Neural crest cell (in vitro differentiated cells): ENCODE results near the gene PLD6. TPM values are rescaled to one million over a fixed set of nuclear protein-coding genes. Genes with fewer than 3 reads are reported as not detected.

Experiments
- DNase-seq: peaks from one replicate; pipeline ENCODE4 v3.0.0; 2021; ENCODE audit warnings: low read depth, mixed read lengths, low spot score
- H3K27ac Mint-ChIP-seq: one replicate; pipeline ENCODE4 v1.8.0; 2021; ENCODE audit warnings: mild to moderate bottlenecking, mixed read lengths; ENCODE audit not compliant: unreplicated experiment
- H3K27me3 Mint-ChIP-seq: 2 replicates; pipeline ENCODE4 v1.8.0; 2021; ENCODE audit warnings: low read depth, mild to moderate bottlenecking, mixed read lengths
- H3K36me3 Mint-ChIP-seq: 2 replicates; pipeline ENCODE4 v1.8.0; 2021; ENCODE audit warnings: low read depth, mild to moderate bottlenecking, mixed read lengths
- H3K4me1 Mint-ChIP-seq: 2 replicates; pipeline ENCODE4 v1.8.0; 2021; ENCODE audit warnings: mixed read lengths
- H3K4me3 Mint-ChIP-seq: one replicate; pipeline ENCODE4 v1.8.0; 2021; ENCODE audit warnings: mild to moderate bottlenecking, mixed read lengths
- H3K9me3 Mint-ChIP-seq: 2 replicates; pipeline ENCODE4 v1.8.0; 2021; ENCODE audit warnings: mixed read lengths
- total RNA-seq: library from RNA; stranded (reverse); gene quantifications from 2 replicates; pipeline ENCODE4 v1.2.1, GENCODE V29; 2021
- TF ChIP-seq, protein P1 (sequence below): fragments of 200-600 bp; sonication (generic); conservative IDR thresholded peaks from 2 replicates; pipeline ENCODE4 v1.5.0; 2021; ENCODE audit warnings: antibody characterized with exemption, mild to moderate bottlenecking

PLD6 gene
- total RNA-seq, 1 donor from 2014 or later, result 0.23 TPM

DNA sequence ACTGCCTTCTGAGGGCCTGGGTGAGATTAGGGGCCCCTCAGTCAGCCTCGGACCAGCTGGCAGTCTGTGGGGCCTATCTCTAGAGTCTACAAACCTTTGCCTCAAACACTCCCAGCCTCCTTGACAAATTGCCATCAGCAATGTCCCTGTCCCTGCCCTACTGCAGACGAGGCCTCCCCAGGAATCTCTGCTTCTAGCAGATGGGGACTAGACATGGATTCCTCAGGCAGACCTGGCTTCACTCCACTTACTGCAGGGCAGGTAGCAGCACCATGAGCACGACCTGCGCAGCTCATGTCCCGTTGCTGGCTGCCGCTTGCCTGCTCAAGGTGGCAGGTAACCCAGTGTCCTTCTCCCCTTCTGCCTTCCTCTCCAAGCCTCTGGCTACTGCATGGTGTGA lies 49.1 kb downstream of the PLD6 start:
- no peaks in the 10 kb centered on the region for H3K27me3 Mint-ChIP-seq
- DNase-seq, result no peak
- no peak overlapping the region for H3K4me3 Mint-ChIP-seq
- TF ChIP-seq, protein P1, sequence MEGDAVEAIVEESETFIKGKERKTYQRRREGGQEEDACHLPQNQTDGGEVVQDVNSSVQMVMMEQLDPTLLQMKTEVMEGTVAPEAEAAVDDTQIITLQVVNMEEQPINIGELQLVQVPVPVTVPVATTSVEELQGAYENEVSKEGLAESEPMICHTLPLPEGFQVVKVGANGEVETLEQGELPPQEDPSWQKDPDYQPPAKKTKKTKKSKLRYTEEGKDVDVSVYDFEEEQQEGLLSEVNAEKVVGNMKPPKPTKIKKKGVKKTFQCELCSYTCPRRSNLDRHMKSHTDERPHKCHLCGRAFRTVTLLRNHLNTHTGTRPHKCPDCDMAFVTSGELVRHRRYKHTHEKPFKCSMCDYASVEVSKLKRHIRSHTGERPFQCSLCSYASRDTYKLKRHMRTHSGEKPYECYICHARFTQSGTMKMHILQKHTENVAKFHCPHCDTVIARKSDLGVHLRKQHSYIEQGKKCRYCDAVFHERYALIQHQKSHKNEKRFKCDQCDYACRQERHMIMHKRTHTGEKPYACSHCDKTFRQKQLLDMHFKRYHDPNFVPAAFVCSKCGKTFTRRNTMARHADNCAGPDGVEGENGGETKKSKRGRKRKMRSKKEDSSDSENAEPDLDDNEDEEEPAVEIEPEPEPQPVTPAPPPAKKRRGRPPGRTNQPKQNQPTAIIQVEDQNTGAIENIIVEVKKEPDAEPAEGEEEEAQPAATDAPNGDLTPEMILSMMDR, result no peak
- H3K9me3 Mint-ChIP-seq, result no peaks in the 10 kb centered on the region
- peak overlapping the region; percentile 75 for H3K27ac Mint-ChIP-seq
- peaks cover 14% of the 10 kb centered on the region for H3K36me3 Mint-ChIP-seq
- no peaks in the 10 kb centered on the region for H3K4me1 Mint-ChIP-seq

DNA sequence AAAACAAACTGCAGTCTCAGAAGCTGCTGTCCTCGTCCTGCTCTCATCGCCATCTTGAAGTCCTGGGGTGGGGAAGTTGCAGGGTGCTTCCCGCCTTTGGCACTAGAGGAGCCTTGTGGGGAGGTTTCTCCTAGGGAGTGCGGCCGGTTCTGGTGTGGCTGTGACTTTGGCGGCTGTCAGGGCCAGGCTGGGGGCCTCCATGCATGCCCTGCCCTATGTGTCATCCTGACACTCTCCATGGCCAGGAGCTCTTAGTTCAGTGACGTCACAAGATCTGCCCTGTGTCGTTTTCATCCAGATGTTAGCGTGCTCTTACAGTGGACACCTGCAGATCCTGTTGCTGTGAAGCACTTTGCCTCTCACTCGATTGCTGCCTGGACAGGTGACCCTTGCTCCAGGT lies 49.6 kb downstream of the PLD6 start:
- no peak for DNase-seq
- Mint-ChIP-seq H3K4me1 (no peaks in the 10 kb centered on the region), H3K4me3 (no peak overlapping the region), H3K27me3 (no peaks in the 10 kb centered on the region), H3K27ac (no peak overlapping the region), H3K9me3 (no peaks in the 10 kb centered on the region), H3K36me3 (peaks cover 14% of the 10 kb centered on the region)
- TF ChIP-seq, protein P1, result no peak

DNA sequence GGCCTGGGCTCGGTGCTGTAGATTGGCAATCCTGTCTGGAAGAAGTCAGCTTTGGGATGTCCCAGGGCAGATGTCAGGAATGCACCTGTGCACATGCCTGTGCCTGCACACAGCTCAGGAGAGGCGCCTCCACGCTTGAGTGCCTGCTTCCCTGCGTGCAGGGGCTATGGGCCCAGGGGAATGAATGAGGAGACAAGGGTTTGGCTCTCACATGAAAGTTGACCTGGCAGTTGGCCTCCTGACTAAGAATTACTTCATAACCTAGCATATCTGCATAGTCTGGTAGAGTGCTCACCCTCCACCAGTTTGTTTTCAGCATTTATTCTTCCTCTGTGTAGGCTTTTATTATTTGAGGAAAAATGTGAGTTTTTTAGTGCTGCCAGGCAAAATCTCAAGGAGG lies 50.0 kb downstream of the PLD6 start:
- Mint-ChIP-seq H3K36me3 (peaks cover 14% of the 10 kb centered on the region), H3K9me3 (no peaks in the 10 kb centered on the region), H3K4me3 (no peak overlapping the region), H3K27ac (no peak overlapping the region), H3K4me1 (no peaks in the 10 kb centered on the region), H3K27me3 (no peaks in the 10 kb centered on the region)
- no peak for DNase-seq
- TF ChIP-seq, protein P1, result no peak

GRCh38 chr17:17155568-17155967 lies 50.6 kb downstream of the PLD6 start:
- Mint-ChIP-seq H3K36me3 (peaks cover 14% of the 10 kb centered on the region), H3K9me3 (no peaks in the 10 kb centered on the region), H3K4me3 (no peak overlapping the region), H3K4me1 (no peaks in the 10 kb centered on the region), H3K27ac (no peak overlapping the region), H3K27me3 (no peaks in the 10 kb centered on the region)
- TF ChIP-seq, protein P1, result no peak
- no peak for DNase-seq

- no peaks in the 10 kb centered on the region for H3K4me1 Mint-ChIP-seq
- no peak for DNase-seq
- H3K4me3 Mint-ChIP-seq, result no peak overlapping the region
- no peak overlapping the region for H3K27ac Mint-ChIP-seq
- H3K9me3 Mint-ChIP-seq, result no peaks in the 10 kb centered on the region
- TF ChIP-seq, protein P1, result no peak
- H3K27me3 Mint-ChIP-seq, result no peaks in the 10 kb centered on the region
- peaks cover 17% of the 10 kb centered on the region for H3K36me3 Mint-ChIP-seq
These were observed 51.2 kb downstream of the PLD6 start for GRCh38 chr17:17154981-17155380.

DNA sequence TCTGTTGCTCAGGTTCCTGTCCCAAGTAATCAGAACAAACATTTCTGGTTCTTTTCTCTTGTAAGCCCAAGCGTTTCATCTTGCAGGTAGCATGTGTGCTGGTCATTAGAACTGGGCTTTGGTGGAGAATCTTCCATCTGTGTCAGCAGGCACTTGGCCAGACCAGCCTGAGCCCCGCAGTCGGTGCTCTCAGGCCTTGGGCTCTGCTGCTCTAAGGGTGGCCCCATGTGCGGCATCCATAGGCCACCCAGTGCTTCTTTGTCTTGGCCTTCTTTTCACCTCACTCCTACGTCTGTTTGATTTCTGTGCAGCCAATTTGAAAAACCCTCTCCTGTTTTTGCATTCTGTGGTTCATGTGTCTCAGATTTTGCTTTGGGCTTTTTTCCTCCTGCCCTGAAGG lies 51.6 kb downstream of the PLD6 start:
- Mint-ChIP-seq H3K4me1 (no peaks in the 10 kb centered on the region), H3K27me3 (no peaks in the 10 kb centered on the region), H3K27ac (no peak overlapping the region), H3K4me3 (no peak overlapping the region), H3K9me3 (no peaks in the 10 kb centered on the region), H3K36me3 (peaks cover 20% of the 10 kb centered on the region)
- no peak for DNase-seq
- TF ChIP-seq, protein P1, result no peak
